ENCODE data around the gene PHACTR1.
A peak's percentile ranks its signal among the peaks of the same experiment; 100 is the strongest.
"Not testable (repeated sequence)": the region's sequence is repeated elsewhere in the genome, so short reads cannot be mapped to it uniquely, and the experiment has no call there.

Gene PHACTR1

DNA sequence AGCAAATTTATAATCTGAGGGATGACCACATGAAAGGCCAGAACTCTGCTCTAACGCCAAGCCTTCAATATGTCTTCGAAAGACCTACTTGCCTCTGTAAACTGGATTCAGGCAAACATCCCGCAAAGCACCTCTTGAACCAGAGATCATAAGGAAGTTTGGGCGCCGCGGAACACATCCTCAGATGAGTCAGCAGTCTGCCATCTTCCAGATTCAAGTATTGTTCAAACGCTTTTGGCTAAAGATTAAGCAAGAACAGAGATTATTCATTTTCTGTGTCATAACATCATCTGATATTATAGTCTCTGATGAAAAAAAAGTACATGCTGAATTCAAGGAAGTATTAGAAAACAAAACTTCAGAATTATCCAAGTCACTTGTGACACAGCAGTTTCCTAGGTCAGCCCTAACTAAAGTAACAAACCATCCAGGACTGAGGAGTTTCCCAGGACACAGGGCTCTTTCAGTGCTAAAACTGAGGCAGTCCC, 591.0 kb downstream of the PHACTR1 start:
- DNase-seq (ENCODE audit: low read depth): no peak

DNA sequence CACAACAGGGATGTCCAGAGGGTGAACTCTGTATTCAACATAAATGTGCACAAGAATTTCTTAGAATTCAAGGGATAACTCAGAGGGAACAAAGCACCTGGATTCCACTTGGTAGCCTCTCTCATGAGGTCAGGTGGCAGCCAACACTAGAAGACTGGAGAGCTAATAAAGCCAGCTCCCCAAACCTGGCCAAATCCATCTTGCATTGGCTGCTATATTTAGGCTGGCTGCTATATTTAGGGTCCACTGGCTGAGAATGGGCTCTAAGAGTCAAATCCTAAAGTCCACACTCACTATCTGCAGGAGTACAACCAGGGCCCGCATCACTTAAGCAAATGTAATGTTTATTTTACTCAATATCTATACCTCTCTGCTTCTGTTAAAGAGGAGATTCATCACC, 591.8 kb downstream of the PHACTR1 start:
- DNase-seq (ENCODE audit: low read depth): no peak

DNA sequence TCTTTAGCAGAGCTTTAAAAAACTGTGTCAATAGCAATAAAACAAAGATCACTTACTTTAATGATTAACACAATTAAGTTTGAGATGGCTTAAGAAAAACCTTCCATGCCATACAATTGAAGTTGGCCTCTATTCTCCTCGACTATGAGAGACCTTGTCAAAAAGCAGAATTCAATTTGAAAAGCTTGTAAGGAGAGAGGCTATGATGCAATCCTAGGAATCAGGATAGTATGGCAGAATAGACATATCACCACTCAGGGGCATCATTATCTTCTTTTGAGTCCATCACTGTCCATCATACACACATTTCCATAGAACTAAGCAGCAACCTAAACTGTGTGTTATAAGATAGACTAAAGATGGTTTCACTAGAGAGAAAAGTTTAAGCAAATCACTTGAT, 594.6 kb downstream of the PHACTR1 start:
- DNase-seq (ENCODE audit: low read depth): no peak

DNA sequence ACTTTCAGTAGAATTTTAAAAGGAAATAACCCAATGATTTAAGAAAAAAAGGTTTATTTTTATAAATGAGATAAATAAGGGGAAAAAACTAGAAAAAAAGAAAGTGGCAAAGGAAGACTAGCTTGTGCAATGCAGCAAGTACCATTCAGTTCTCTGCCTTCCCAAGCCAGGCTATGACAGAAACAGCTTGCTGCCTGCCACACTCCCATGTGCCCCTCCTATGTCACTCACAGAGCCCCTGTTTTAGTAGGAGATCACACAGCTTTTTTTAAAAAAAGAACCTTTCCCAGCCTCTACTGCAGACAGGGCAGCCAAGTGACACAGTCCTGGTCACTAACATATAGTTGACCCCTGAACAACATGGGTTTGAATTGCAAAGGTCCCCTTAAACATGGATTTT, 598.2 kb downstream of the PHACTR1 start:
- DNase-seq (ENCODE audit: low read depth): no peak

DNA sequence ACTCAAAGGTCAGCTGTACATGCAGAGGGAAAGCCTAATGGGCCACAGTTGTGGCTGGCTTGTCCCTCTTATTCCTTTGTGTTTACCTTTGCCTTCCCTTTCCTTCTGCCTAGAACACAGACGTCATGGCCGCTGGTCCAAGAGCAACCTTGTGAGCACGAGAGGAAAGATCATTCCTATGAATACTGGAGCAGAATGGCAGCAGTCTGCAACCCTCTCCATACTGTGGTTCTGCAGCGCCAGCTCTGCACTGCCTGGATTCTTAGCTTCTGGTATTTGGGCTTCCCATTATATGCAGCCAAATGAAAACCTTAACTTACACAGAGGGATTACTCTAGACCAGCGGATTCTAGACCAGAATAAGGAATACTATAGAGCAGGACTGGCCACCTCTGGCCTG, 599.3 kb downstream of the PHACTR1 start:
- no peak for DNase-seq (ENCODE audit: low read depth)

DNA sequence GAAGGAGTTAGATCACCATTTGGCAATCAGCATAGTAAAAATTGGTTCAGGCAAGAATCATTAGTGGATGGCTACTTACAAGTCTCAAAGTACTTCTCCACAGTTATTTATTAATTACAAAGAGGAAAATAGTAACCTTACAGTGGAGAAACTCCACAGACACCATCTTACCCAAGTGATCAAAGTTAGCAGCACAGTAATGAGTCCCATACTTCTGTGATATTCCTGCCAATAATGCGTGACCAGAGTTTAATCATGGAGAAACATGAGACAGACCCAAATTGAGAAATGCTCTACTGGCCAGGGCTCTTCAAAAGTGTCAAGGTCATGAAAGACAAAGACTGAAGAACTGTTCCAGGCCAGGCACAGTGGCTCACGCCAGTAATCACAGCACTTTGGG, 602.3 kb downstream of the PHACTR1 start:
- DNase-seq (ENCODE audit: low read depth): no peak

DNA sequence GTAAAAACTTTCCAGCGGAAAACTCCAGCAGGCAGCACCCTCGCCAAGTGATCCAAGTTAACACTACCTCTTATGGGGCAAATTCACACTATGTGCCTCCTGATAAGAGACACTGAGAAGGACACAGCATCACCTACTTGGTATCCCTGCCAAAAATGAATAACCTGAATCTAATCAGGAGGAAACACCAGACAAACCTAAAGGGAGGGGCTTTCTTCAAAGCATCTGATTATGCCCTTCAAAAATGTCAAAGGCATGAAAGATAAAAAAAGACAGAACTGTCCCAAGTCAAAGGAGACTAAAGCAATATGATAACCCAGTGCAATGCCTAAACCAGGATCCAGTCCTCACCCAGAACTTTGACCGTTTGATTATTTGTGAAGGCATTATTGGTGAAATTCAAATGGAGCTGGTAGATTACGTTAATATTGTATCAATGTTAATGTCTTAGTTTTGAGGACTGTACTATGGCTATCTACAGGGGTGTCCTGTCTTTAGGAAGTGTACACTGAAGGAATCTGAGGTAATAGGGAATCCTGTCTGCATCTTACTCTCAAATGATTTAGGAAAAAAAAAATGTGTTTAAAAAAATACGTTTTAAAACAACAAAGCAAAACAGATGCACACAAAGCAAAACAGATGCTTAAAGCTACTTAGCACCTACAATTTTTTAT, 603.5 kb downstream of the PHACTR1 start:
- no peak for DNase-seq (ENCODE audit: low read depth)

DNA sequence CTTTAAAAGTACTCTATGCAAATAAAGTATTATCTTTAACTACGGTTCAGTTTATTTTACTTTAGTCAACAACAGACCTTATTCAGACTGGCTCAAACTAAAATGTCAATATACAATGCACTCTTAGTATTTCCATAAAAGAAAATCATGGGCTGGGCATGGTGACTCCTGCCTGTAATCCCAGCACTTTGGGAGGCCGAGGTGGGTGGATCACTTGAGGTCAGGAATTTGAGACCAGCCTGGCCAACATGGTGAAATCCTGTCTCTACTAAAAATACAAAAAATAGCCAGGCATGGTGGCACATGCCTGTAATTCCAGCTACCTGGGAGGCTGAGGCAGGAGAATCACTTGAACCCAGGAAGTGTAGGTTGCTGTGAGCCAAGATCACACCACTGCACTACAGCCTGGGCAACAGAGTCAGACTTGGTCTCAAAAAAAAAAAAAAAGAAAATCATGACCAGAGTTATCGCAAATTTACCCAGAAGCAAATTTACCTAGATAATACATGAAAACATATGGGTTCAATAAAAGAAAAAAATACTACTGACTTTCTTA, 609.5 kb downstream of the PHACTR1 start:
- not testable (repeated sequence) for DNase-seq (ENCODE audit: low read depth)

DNA sequence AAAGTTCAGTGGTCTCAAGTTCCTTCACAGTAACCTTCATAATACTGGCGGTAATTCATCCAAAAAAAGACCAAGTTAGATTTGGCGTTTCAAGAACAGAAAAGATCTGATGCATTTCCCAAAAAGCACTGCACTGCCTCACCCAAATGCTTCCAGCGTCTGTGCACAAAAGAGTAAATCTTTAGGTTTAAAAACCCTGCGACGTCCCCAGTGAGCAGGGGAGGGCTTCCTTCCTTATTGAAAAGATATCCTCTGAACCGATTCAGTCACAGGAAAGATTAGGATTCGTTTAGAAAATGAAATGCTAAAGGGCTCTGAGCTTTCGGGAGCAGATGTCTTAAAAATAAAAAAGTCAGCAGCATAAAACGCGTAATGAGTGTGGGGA, 611.1 kb downstream of the PHACTR1 start:
- no peak for DNase-seq (ENCODE audit: low read depth)

DNA sequence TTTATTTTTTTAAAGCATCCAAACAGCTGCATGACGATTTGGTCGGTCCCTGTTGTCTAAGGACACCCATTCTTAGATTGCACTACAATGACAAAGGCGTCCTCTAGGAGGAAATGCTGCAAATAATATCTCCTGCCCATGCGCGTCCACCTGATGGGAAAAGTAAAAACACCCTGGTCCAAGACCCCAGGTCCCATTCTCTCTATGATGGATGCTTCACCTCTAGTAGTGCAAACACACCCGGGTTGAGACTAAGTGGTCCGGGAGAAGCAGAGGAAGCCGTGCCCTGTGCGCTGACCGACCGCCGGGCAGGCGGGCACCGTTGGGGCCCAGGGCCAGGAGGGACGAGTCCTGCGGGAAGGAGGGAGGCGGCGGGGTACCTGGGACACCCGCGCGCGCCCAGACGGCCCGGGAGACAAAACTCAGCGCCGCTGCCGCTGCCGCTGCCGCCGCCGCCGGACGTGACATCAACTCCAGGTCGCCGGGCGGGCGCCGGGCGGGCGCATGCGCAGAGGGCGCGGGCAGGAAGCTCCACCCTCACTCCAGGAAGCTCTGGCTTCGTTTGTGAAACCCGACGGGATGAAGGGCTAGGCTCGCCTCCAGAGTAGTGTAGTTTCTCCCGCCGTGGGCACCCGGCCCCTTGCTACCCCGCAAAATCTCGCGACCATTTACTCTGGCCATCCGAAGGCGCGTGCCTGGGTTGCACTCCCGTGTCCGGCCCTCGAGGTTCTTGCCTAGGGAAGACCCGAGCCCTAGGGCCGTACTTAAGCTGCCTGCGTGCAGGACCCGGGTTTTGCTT, 611.7 kb downstream of the PHACTR1 start, which contains the start of gene TBC1D7:
TBC1D7 (minus strand) TSS at position 462 of the 799 bp plus-strand sequence. CDS start 1,639 bp downstream, outside the sequence.
- peak; percentile 89 for DNase-seq (ENCODE audit: low read depth)

DNA sequence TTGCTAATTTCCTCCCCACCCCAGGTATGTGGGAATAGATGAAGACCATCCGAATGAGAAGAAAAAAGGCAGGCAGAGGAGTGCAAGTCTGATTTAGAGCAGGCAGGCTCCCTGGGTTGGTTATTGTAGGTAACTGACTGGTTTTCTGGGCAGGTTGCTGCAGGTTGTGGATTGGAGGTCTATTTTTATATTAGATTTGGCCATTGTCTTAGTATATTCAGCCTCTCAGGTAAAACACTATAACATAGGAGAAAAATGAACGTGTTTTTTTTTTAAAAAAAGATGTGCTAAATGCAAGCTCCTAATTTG, 612.3 kb downstream of the PHACTR1 start:
- no peak for DNase-seq (ENCODE audit: low read depth)

DNA sequence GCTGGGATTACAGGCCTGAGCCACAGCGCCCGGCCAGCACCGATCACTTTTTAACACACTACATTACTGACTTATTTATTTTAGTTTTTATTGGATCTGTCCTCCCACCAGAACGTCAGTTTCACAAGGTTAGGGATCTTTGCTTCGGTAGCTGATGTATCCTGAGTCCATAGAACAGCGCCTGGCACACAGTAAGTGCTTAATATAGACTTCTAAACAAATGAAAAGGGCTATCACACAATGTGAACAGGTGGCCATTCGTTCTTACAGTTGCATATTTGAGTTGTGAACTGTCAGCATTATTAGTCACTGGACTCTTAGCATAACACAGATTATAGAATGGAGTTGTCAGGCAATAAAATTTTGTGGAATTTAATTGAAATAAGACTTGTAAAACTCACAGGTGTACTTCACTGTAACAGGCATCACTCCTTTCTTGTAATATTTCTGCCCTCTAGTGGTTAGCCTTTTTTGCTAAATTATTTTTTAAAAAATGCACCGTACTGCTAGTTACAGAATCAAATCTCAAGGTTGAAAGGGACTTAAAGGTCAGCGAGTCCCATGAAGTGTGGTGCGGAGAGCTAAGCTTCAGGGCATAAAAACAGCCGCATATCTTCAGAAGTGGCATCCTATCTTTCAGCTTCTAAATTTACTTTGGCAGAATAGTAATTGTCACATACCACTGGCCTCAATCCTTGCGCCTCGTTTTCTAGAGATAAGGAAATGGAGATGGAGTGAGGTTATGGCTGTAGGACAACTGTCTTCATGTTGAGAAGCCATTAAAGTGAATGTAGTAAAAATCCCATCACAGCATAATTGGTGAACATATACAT, 615.2 kb downstream of the PHACTR1 start:
- no peak for DNase-seq (ENCODE audit: low read depth)

DNA sequence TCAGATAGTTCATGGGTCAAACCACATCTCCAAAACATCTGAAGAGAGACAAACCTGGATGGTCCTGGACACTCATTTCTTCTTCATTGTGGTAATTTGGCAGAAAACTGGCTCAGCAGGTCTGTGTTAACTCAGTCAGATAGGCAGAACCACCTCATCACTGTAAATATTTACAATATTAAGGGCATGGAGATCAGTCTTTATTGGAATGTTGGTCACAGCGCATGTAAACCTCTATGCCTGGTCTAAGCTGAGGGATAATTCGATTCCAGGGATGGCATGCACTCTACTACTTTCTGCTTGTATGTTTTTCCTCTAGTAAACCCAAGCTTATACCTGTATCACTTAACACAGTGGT, 615.8 kb downstream of the PHACTR1 start:
- DNase-seq (ENCODE audit: low read depth): no peak

DNA sequence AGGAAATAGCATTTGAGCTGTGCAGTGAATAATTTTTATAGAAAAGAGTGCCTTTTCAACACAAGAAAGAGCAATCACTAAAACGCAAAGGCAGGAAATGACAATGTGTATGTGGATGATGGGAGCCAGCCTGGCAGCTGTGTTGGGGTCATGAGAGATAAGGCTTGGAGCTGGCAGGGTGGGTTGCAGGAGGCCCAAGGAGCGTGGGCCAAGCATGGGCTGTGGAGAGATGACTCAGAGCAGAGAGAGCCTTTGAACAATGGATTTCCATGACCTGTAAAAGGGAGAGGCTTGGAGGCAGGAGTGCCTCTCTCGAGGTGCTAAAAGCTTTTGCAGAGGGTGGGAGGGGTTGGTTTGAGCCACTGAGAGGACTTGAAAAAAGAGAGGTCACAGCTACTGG, 618.4 kb downstream of the PHACTR1 start:
- DNase-seq (ENCODE audit: low read depth): no peak

DNA sequence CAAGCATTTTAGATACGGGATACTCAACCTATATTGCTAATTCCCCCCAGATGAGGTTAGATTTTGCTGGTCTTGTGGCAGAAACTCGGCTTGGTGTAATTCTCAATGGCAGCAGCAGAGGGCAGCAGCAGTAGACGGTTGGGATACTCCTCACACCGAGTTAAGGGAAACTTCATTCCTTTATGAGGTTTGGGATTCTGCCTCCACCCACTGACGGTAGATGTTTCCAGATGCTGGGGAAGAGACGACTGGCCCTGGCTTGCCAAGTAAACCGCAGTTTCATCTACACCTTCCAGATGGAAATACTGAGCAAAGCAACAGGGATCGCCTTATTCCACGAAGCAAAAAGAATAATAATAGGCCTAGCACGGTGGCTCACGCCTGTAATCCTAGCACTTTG, 620.0 kb downstream of the PHACTR1 start:
- DNase-seq (ENCODE audit: low read depth): peak; percentile 62

DNA sequence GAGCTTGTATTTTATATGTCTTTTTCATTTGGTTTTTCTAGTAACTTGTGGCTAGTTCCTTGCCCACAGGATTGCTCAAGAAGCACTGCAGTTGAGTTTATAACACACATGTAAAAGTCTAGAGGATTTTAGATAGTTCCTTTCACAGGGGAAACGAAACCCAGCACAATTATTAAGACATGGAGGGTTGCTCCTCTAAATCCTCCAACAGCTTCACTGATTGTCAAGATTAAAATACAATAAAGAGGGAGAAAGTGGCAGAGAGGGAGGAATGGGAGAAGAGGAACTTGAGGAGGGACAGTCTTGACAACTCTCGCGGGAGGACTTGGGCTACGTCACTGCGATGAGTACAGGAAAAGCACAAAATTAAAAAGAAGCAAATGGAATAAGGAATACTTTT, 621.5 kb downstream of the PHACTR1 start:
- no peak for DNase-seq (ENCODE audit: low read depth)
